ENCODE results near the gene TKT.

Gene TKT

GRCh38 chr3:53182764-53183355 lies 73.0 kb downstream of the TKT start:
- H3K27ac ChIP-seq = no peak overlapping the region
- no peak for TF ChIP-seq CTCF (conservative IDR thresholded peaks at IDR 0.05)

- H3K27ac ChIP-seq = no peak overlapping the region
- TF ChIP-seq CTCF (conservative IDR thresholded peaks at IDR 0.05) = no peak
Observed at GRCh38 chr3:53181528-53181927, 74.3 kb downstream of the TKT start.

- H3K27ac ChIP-seq = no peak overlapping the region
- no peak for TF ChIP-seq CTCF (conservative IDR thresholded peaks at IDR 0.05)
Observed at GRCh38 chr3:53181024-53181371, 74.8 kb downstream of the TKT start.

GRCh38 chr3:53180305-53181023 lies 75.4 kb downstream of the TKT start:
- no peak overlapping the region for H3K27ac ChIP-seq
- no peak for TF ChIP-seq CTCF (conservative IDR thresholded peaks at IDR 0.05)

GRCh38 chr3:53179580-53179979 lies 76.2 kb downstream of the TKT start:
- TF ChIP-seq CTCF (conservative IDR thresholded peaks at IDR 0.05) = no peak
- H3K27ac ChIP-seq = no peak overlapping the region

GRCh38 chr3:53178246-53178645 lies 77.6 kb downstream of the TKT start:
- no peak for TF ChIP-seq CTCF (conservative IDR thresholded peaks at IDR 0.05)

GRCh38 chr3:53175613-53176540 lies 79.9 kb downstream of the TKT start:
- no peak for TF ChIP-seq CTCF (conservative IDR thresholded peaks at IDR 0.05)
- H3K27ac ChIP-seq = no peak overlapping the region

More at GRCh38 chr3:53178246-53178645, 77.6 kb downstream of the TKT start:
- H3K27ac ChIP-seq = no peak overlapping the region

Data from VCaP (cell line).